ENCODE measurements around the gene TMEM181. TPM values are rescaled to one million over a fixed set of nuclear protein-coding genes. Genes with fewer than 3 reads are reported as not detected.
A peak's percentile ranks its signal among the peaks of the same experiment; 100 is the strongest.
"Not testable (repeated sequence)": the region's sequence is repeated elsewhere in the genome, so short reads cannot be mapped to it uniquely, and the experiment has no call there.

Gene TMEM181
- total and polyA plus RNA-seq, 4 donors: 6.4 to 15.6 (median 12.6) TPM

GRCh38 chr6:158649289-158650143, 89.6 kb downstream of the TMEM181 start, which contains the start of gene SYTL3:
Gene SYTL3, plus strand, starts transcription at chr6:158650054. Its CDS starts 13,215 bp downstream, at chr6:158663269.
- Histone ChIP-seq H3K4me1 (ENCODE audit: control insufficient read depth in 4 of 4, insufficient read depth in 4 of 4, low read length in 3 of 4) (peaks cover 0 to 5% (median 4%) of the 10 kb centered on the region in 4 donors), H3K4me3 (ENCODE audit: low read depth in 1 of 3, low read length in 3 of 3) (no peak within 1 kb of the TSS), H3K36me3 (ENCODE audit: control insufficient read depth in 4 of 4, insufficient read depth in 3 of 4, low read depth in 1 of 4, low read length in 3 of 4) (no peaks in the 10 kb centered on the region), H3K9me3 (ENCODE audit: control insufficient read depth in 4 of 4, low read length in 3 of 4) (no peaks in the 10 kb centered on the region), H3K27me3 (ENCODE audit: control insufficient read depth in 4 of 4, insufficient read depth in 4 of 4, low read length in 3 of 4) (no peaks in the 10 kb centered on the region), H3K9ac (ENCODE audit: low read depth in 1 of 2, low read length in 2 of 2) (peak within 1 kb of the TSS in 1 of 2 donors; percentile 12), H3K27ac (ENCODE audit: low read depth in 1 of 2, low read length in 2 of 2) (peak within 1 kb of the TSS; percentile 22 to 52)
- TF ChIP-seq MAX (IDR thresholded peaks at IDR 0.05) (no peak), ATF3 (IDR thresholded peaks at IDR 0.05) (no peak), HNF4A (conservative IDR thresholded peaks at IDR 0.05) (no peak), JUND (IDR thresholded peaks at IDR 0.05) (no peak), CTCF (IDR thresholded peaks at IDR 0.05; ENCODE audit: low read depth, low read length, missing input control) (no peak), RAD21 (IDR thresholded peaks at IDR 0.05) (no peak), SP1 (IDR thresholded peaks at IDR 0.05) (peak; percentile 24), FOXA1 (IDR thresholded peaks at IDR 0.05) (no peak), NR2F2 (IDR thresholded peaks at IDR 0.05) (no peak), YY1 (IDR thresholded peaks at IDR 0.05) (no peak), TAF1 (conservative IDR thresholded peaks at IDR 0.05) (peak; percentile 54), REST (IDR thresholded peaks at IDR 0.05) (no peak), ZBTB33 (IDR thresholded peaks at IDR 0.05) (no peak)
- WGBS: 66% methylated on average over 15 of the region's 15 CpGs
- peak; percentile 30 for DNase-seq (ENCODE audit: low spot score)

- not testable (repeated sequence) for H3K9me3 ChIP-seq (ENCODE audit: control insufficient read depth in 4 of 4, low read length in 3 of 4); H3K4me1 ChIP-seq (ENCODE audit: control insufficient read depth in 4 of 4, insufficient read depth in 4 of 4, low read length in 3 of 4); H3K4me3 ChIP-seq (ENCODE audit: low read depth in 1 of 3, low read length in 3 of 3); H3K9ac ChIP-seq (ENCODE audit: low read depth in 1 of 2, low read length in 2 of 2); H3K27me3 ChIP-seq (ENCODE audit: control insufficient read depth in 4 of 4, insufficient read depth in 4 of 4, low read length in 3 of 4); H3K27ac ChIP-seq (ENCODE audit: low read depth in 1 of 2, low read length in 2 of 2); H3K36me3 ChIP-seq (ENCODE audit: control insufficient read depth in 4 of 4, insufficient read depth in 3 of 4, low read depth in 1 of 4, low read length in 3 of 4)
- WGBS: 94% methylated on average over 17 of the region's 17 CpGs
- DNase-seq (ENCODE audit: low spot score): peak; percentile 1
Observed at GRCh38 chr6:158651981-158652737, 92.3 kb downstream of the TMEM181 start.

Data from liver (tissue), 9 donors.